ENCODE measurements around the gene CLIP1.

DNA sequence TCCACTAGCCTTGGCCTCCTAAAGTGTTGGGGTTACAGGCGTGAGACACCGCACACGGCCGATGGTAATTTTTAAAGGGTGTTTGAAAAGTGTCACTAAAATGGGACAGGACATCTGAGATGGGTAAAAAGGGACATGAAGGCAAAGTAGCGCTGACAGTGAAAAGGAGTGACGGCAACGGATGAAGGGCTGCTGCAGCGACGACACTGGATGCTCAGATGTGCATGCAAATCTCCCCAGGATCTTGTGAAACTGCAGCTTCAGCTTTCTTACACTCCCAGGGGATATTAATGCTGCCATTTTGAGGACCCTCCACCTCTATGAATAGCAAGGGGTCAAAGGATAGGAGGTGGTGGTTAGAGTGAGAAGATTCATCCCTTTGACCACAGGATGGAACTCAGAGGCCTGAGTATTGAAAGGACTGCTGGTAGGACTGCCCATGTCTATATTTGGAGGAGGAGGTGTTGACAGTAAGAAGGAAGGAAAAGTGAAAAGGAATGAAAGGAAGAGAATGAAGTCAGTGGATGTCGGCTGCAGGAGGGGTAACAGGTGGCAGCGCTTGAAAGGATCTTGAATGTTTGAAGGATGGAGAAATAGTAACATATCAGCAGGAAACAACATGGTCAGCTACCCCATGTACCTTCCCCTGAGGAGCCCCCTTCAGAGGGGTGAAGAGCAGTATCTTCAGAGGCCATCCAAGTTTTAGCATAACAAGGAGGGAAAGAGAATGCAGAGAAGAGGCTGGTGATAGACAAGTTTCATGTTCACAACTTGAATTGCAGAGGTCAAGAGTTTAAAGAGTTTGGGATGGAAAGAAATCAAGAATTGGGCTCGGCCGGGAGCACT, 37.1 kb downstream of the CLIP1 start:
- no peak for TF ChIP-seq EZH2 (IDR thresholded peaks at IDR 0.05; ENCODE audit: borderline replicate concordance, low read depth, low read length, poor library complexity, severe bottlenecking)
- TF ChIP-seq, protein P1, sequence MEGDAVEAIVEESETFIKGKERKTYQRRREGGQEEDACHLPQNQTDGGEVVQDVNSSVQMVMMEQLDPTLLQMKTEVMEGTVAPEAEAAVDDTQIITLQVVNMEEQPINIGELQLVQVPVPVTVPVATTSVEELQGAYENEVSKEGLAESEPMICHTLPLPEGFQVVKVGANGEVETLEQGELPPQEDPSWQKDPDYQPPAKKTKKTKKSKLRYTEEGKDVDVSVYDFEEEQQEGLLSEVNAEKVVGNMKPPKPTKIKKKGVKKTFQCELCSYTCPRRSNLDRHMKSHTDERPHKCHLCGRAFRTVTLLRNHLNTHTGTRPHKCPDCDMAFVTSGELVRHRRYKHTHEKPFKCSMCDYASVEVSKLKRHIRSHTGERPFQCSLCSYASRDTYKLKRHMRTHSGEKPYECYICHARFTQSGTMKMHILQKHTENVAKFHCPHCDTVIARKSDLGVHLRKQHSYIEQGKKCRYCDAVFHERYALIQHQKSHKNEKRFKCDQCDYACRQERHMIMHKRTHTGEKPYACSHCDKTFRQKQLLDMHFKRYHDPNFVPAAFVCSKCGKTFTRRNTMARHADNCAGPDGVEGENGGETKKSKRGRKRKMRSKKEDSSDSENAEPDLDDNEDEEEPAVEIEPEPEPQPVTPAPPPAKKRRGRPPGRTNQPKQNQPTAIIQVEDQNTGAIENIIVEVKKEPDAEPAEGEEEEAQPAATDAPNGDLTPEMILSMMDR (conservative IDR thresholded peaks at IDR 0.05; ENCODE audit: low read depth, low read length): no peak

Measured in A673 (cell line).